HG03095 (cell line): ENCODE measurements around the gene UGGT2.
"Not testable (repeated sequence)": the region's sequence is repeated elsewhere in the genome, so short reads cannot be mapped to it uniquely, and the experiment has no call there.

Experiments used
- ATAC-seq: cut with Tn5 transposase; IDR thresholded peaks from one replicate; pipeline ENCODE4 v1.9.1; 2021; ENCODE audit warnings: moderate library complexity; ENCODE audit not compliant: unreplicated experiment

Gene UGGT2

GRCh38 chr13:96053003-96053703 lies at the start of gene UGGT2:
UGGT2 (minus strand) TSS chr13:96053401; CDS start chr13:96053312, 89 bp downstream.
- peak; percentile 98 for ATAC-seq

- ATAC-seq: no peak
Observed at GRCh38 chr13:96100457-96101220, 47.4 kb upstream of the UGGT2 start.

GRCh38 chr13:96093296-96094006 lies 40.2 kb upstream of the UGGT2 start:
- ATAC-seq: no peak

GRCh38 chr13:96091164-96092117 lies 38.2 kb upstream of the UGGT2 start:
- no peak for ATAC-seq

- no peak for ATAC-seq
Observed at GRCh38 chr13:96090240-96091101, 37.3 kb upstream of the UGGT2 start.

GRCh38 chr13:96089749-96090239 lies 36.6 kb upstream of the UGGT2 start, which contains the start of gene HS6ST3:
HS6ST3 (plus strand) TSS chr13:96090107.
- no peak for ATAC-seq

GRCh38 chr13:96089139-96089538 lies 35.9 kb upstream of the UGGT2 start:
- no peak for ATAC-seq

- no peak for ATAC-seq
Observed at GRCh38 chr13:96086736-96087135, 33.5 kb upstream of the UGGT2 start.

- ATAC-seq: no peak
Observed at GRCh38 chr13:96082640-96083039, 29.4 kb upstream of the UGGT2 start.

GRCh38 chr13:96081888-96082287 lies 28.7 kb upstream of the UGGT2 start:
- ATAC-seq: no peak

- ATAC-seq: no peak
Observed at GRCh38 chr13:96080676-96081075, 27.5 kb upstream of the UGGT2 start.

- peak; percentile 55 for ATAC-seq
Observed at GRCh38 chr13:96075953-96076543, 22.8 kb upstream of the UGGT2 start.

GRCh38 chr13:96072392-96072791 lies 19.2 kb upstream of the UGGT2 start:
- ATAC-seq: no peak

GRCh38 chr13:96071504-96071903 lies 18.3 kb upstream of the UGGT2 start:
- ATAC-seq: no peak

- no peak for ATAC-seq
Observed at GRCh38 chr13:96068729-96069128, 15.5 kb upstream of the UGGT2 start.

- no peak for ATAC-seq
Observed at GRCh38 chr13:96065849-96066248, 12.6 kb upstream of the UGGT2 start.

GRCh38 chr13:96052656-96053002 lies 572 bp downstream of the UGGT2 start:
- peak; percentile 48 for ATAC-seq

GRCh38 chr13:96051946-96052345 lies 1.3 kb downstream of the UGGT2 start:
- not testable (repeated sequence) for ATAC-seq

GRCh38 chr13:96051491-96051890 lies 1.7 kb downstream of the UGGT2 start:
- not testable (repeated sequence) for ATAC-seq
